Osteocyte (in vitro differentiated cells): ENCODE data around the gene TSPAN18. TPM values are rescaled to one million over a fixed set of nuclear protein-coding genes. Genes with fewer than 3 reads are reported as not detected.

ENCODE experiments used
- DNase-seq: peaks from one replicate; pipeline ENCODE4 v3.0.0; 2021; ENCODE audit warnings: mixed read lengths; ENCODE audit not compliant: unreplicated experiment; ENCODE audit errors: extremely low spot score
- H3K27ac Mint-ChIP-seq: one replicate; pipeline ENCODE4 v1.8.0; 2021; ENCODE audit warnings: mild to moderate bottlenecking, mixed read lengths; ENCODE audit not compliant: unreplicated experiment
- H3K27me3 Mint-ChIP-seq: one replicate; pipeline ENCODE4 v1.8.0; 2021; ENCODE audit warnings: mixed read lengths; ENCODE audit not compliant: unreplicated experiment
- H3K36me3 Mint-ChIP-seq: one replicate; pipeline ENCODE4 v1.8.0; 2021; ENCODE audit warnings: mixed read lengths; ENCODE audit not compliant: unreplicated experiment
- H3K4me1 Mint-ChIP-seq: one replicate; pipeline ENCODE4 v1.8.0; 2021; ENCODE audit warnings: mixed read lengths; ENCODE audit not compliant: unreplicated experiment
- H3K4me3 Mint-ChIP-seq: one replicate; pipeline ENCODE4 v1.8.0; 2021; ENCODE audit warnings: mild to moderate bottlenecking, moderate library complexity, mixed read lengths; ENCODE audit not compliant: unreplicated experiment
- H3K9me3 Mint-ChIP-seq: one replicate; pipeline ENCODE4 v1.8.0; 2021; ENCODE audit warnings: mixed read lengths; ENCODE audit not compliant: unreplicated experiment
- CTCF ChIP-seq: fragments of 200-600 bp; sonication (generic); IDR thresholded peaks from 2 replicates; pipeline ENCODE4 v1.5.0; 2021; ENCODE audit warnings: antibody characterized with exemption, mild to moderate bottlenecking, moderate library complexity
- total RNA-seq: library from RNA; stranded (reverse); gene quantifications from 2 replicates; pipeline ENCODE4 v1.2.1, GENCODE V29; 2021

The TSPAN18 gene
- total RNA-seq, 1 donor from 2014 or later = 13.4 TPM

GRCh38 chr11:44955015-44955738, 228.4 kb downstream of the TSPAN18 start:
- Mint-ChIP-seq H3K36me3 (no peaks in the 10 kb centered on the region), H3K27me3 (no peaks in the 10 kb centered on the region), H3K4me3 (no peak overlapping the region), H3K4me1 (peaks cover 16% of the 10 kb centered on the region), H3K27ac (peak overlapping the region; percentile 70), H3K9me3 (no peaks in the 10 kb centered on the region)
- DNase-seq = no peak
- TF ChIP-seq CTCF = no peak

DNA sequence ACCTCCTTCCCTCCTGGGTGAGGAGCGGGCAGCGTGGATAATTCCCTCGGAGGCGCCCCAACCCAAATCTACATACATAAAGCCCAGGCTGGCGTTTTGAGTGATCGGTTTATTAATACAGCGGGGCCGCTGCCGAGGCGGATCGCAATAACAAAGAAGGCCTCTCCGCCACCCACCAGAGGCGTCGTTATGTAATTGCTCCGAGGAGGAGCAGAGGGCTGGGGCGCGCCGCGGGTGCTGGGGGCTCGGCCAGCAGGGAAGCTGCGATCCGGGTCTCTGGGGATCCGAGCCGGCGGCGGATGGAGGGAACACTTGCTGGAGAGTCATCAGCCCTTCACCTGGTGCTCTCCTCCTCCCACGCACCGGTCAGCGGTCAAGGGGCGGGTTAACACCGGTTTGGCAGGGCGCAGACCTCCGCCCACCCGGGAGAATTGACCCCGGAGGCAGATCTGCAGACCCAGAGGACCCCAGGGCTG, 230.3 kb downstream of the TSPAN18 start:
- no peak overlapping the region for H3K4me3 Mint-ChIP-seq
- H3K9me3 Mint-ChIP-seq = no peaks in the 10 kb centered on the region
- H3K36me3 Mint-ChIP-seq = no peaks in the 10 kb centered on the region
- DNase-seq = no peak
- H3K27ac Mint-ChIP-seq = no peak overlapping the region
- H3K27me3 Mint-ChIP-seq = no peaks in the 10 kb centered on the region
- H3K4me1 Mint-ChIP-seq = peaks cover 18% of the 10 kb centered on the region
- no peak for TF ChIP-seq CTCF

DNA sequence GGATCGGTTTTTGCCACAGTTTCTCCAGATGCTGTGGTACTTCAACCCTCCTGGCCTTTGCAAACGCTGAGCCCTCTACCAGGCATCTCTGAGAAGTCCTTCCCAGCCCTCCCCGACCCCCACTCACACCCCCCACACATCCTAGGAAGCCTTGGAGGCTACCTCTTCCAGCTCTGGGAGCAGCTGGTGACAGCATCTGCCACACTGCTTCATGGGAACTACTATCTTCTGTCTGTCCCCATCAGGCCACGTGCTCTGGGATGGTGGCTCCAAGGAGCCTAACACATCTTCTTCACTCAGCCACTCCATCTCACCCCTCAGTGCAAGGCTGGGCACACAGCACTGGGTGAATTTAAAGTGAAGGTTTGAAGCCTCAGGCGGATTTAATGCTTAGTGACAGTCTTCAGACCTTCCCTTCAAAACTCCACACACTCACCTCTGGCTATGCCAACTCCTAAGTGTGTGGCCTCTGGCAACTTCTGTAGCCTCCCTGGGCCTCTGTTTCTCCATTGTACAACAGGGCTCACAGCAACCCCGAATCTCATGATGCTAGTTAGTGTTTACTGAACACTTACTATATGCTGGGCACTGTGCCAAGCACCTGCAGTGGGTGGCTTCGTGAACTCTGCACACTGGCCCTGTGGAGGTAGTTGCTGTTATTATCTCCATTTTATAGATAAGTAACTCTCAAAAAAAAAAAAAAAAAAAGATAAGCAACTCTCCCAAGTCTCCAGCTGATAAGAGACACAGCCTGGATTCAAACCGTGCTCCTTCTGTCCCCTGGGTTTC, 231.2 kb downstream of the TSPAN18 start:
- no peaks in the 10 kb centered on the region for H3K9me3 Mint-ChIP-seq
- no peaks in the 10 kb centered on the region for H3K27me3 Mint-ChIP-seq
- H3K4me3 Mint-ChIP-seq = no peak overlapping the region
- H3K36me3 Mint-ChIP-seq = no peaks in the 10 kb centered on the region
- H3K4me1 Mint-ChIP-seq = peaks cover 18% of the 10 kb centered on the region
- no peak for TF ChIP-seq CTCF
- no peak for DNase-seq
- H3K27ac Mint-ChIP-seq = no peak overlapping the region

DNA sequence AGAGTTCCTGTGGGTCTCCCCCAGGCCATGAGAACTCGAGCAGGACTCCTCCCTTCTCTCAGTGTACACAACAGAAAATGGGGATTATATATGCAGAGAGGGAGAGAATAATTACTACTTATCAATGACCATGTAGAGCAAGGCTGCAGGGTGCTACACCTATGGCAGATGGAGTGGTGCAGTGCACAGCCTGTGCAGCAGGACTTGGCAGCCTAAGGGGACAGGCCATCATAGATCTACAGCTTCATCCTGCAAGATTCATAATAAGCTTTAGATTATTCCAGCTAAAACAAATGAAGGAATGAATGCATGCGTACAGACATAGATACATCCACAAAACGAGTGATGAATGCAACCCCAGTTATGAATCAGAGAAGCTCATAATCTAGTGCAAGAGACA, 232.3 kb downstream of the TSPAN18 start:
- no peak overlapping the region for H3K4me3 Mint-ChIP-seq
- no peaks in the 10 kb centered on the region for H3K9me3 Mint-ChIP-seq
- DNase-seq = no peak
- H3K27me3 Mint-ChIP-seq = no peaks in the 10 kb centered on the region
- peaks cover 18% of the 10 kb centered on the region for H3K4me1 Mint-ChIP-seq
- no peak overlapping the region for H3K27ac Mint-ChIP-seq
- no peaks in the 10 kb centered on the region for H3K36me3 Mint-ChIP-seq
- TF ChIP-seq CTCF = no peak

- Mint-ChIP-seq H3K27ac (no peak overlapping the region), H3K36me3 (no peaks in the 10 kb centered on the region), H3K4me1 (peaks cover 5% of the 10 kb centered on the region), H3K27me3 (no peaks in the 10 kb centered on the region), H3K4me3 (no peak overlapping the region), H3K9me3 (no peaks in the 10 kb centered on the region)
- no peak for DNase-seq
- no peak for TF ChIP-seq CTCF
These were observed 233.6 kb downstream of the TSPAN18 start for GRCh38 chr11:44960200-44960845.
